ENCODE results near the gene PTCH1.

PTCH1 gene

DNA sequence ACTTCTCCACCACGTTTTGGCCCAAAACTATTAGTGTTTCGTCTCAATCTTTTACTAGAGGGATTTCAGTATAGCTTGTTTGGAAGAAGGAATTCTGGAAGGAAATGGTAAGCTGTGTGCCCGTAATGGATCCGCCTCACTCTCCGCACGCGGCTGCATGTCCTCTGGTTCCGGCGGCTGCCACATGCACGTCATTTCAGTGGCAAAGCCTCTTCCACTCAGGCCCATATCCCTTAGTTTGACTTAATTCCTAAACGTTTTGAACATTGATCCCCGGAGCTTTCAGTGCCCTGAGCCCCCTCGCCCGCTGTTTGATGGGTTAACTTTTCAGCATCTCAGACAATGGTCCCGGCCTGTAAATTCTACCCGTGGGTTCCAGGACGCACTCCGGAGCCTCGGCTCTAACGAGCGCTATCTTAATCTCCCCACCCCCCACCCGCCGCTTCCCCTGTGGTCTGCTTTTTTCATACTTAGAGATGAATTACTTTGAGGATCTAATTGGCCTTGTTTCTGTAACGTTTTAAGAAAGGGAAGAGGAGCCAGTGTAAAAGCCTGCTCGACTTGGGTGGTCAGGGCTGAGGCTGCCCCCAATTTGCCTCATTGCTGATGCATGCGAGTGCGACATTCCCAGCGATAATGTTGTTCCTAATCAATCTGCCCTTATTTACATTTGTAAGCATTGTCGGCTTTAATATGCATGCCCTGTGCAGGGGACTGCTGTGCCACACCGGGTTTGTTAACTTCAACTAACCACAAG is 4.6 kb downstream of the PTCH1 start:
- no peak for DNase-seq

DNA sequence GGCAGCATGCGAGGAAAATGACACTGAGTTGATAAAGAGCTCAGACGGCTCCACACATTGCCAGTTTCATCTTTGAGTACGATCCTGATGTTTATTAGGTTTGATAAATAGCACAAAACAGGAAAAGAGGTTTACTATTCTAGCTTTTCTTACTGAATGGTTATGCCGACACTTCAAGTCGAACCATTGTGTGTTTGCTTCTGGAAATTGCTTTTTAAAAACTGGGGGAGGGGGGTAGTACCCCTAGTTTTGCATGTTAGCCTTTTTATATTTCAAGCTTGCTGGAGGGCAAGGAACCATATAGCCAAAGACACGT is 5.2 kb downstream of the PTCH1 start:
- no peak for DNase-seq

DNA sequence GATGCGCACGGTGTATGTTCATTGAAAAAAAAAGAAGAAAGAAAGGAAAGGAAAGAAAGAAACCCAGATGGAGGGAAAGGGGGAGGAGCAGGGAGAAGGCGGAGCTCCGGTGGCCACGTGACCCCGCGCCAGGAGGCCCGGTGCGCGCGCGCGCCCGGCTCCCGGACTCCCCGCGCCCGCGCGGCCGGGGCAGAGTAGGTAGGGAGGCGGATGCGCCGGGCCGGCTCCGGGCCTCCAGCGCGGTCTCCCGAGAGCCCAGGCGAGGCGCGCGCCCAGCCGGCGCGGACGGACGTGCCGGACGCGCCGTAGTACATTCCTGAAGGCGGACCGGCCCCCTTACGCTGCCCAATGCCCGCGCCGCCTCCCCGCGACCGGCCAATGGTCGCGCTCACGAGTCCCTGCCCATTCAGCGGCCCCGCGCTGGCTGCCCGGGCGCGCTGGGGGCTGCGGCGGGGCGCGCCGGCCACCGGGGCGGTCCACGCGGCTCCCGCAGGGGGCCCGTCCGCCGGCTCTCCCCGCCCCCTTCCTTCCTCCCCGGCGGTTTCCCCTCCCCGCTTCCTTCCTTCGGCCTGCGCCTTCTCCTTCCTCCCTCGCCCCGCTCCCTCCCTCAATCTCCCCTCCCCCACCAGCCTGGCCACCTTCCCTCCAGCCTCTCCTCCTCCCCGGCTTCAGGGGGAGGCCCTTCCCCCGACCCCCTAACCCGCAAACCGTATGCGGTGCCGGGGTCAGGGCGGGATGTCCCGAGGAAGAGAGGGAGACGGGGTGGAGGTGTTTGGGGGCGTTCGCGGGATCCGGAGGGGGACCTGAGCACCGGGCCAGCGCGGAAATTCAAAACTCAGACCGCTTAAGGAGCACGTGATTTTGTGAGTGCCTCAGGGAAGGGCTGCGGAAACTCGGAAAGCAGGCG is 5.8 kb downstream of the PTCH1 start:
- peak; percentile 76 for DNase-seq

DNA sequence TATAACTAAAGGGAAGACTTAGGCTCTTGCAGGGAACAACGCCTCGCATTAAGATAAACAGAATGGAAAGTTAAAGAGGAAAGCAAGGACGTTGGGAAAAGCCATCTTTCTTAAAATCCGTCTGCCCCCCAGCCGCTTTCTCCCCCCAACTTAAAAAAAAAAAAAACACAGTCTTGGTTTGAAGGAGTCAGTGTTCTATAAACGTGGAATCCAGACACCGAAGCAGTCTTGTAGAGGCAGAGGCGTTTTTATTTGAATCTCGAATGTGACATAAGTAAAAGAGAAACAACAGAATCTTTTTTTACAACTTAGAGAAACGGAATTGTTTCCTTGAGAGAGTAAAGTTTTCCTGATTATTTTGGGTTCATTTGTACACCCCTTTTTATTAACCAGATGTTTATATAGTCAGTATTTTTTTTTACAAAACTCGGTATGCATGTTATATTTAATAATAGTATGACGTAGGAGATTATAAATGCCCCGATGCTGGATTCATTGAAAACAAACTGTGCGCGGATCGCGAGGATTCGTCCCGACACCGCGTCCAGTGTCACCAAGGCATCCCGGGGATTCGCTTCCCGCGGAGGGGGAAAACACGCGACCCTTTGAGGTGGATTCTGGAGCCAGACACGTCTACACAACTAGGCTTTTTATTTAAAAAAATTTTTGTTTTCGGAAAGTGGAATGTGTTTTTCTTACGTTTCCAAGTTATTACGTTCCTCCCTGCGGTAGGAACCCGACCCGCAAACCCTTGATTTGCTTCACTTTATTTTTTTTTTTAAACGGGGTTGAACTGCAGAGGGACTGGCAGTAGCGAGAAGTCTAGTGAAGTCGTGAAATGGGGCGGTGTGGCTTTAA is 6.7 kb downstream of the PTCH1 start:
- DNase-seq, result no peak

DNA sequence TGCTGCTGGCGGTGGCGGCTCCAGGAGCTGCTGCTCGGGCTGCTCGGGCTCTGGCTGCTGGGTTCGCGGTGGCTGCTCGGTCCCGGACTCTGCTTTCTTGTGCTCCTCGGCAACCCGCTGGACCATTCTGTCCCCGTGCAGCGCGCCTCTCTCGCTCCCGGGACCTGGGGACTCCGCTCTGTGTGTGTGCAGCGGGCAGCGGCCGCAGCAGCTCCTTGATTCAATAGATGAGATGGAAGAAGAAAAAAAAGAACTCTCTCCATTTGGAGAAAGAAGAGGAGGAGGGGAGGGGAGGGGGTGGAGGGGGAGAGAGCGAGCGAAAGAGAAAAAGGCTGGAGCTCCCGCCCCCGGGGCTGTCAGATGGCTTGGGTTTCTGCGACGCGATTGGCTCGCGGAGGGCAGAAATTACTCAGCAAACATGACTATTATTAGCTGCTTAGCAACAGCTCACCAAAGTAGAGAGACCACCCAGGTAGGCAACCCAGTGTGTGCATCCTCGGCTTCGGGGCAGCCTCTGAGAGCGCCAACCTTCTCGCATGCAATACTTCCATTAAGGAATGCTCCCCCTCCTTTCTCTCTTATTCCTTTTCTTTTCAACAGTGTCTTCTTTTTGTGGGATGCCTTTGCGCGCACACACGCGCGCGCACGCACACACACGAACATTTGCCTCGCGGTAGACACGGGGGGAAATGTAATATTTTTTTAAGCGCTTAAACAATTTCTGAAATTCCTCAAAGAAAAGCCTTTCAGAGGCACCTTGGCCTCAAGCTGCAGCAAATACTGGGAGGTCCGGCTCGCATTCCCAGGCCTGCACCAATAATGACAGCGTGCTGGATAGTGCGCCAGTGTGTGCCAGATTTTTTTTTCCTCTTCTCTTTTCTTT is 7.6 kb downstream of the PTCH1 start:
- DNase-seq, result peak; percentile 93

DNA sequence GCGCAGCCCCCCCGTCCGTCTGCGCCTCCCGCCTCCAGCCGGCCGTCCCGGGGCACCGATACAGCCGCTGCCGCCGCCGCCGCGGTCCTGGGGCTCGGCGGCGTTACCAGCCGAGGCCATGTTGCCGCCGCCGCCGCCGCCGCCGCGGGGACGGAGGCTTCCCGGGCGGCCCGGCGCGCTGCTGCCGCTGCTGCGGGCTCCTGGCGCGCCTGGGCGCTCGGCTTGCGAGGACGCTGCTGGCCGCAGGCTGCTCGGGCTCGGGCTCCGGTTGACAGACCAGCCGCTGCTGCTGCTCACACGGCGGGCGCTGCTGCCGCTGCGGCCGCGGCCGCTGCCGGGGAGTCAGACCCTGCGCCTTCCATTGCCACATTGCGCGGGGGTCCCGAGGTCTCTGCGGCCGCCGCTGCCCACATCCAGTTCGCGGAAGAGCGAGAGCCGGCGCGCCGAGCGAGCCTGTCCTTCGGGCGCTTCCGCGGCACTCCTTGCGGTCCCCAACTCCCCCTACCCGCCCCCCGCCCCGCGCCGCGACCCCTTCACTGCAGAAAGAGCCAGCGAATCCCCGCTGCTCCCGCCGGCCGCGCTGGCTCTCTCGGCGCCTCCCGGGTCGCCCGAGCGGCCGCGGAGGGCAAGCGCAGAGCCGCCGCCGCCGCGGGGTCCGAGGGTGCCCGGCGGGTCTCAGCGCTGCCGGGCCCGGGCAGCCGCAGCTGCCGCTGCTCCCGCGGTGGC is 8.4 kb downstream of the PTCH1 start:
- no peak for DNase-seq

DNA sequence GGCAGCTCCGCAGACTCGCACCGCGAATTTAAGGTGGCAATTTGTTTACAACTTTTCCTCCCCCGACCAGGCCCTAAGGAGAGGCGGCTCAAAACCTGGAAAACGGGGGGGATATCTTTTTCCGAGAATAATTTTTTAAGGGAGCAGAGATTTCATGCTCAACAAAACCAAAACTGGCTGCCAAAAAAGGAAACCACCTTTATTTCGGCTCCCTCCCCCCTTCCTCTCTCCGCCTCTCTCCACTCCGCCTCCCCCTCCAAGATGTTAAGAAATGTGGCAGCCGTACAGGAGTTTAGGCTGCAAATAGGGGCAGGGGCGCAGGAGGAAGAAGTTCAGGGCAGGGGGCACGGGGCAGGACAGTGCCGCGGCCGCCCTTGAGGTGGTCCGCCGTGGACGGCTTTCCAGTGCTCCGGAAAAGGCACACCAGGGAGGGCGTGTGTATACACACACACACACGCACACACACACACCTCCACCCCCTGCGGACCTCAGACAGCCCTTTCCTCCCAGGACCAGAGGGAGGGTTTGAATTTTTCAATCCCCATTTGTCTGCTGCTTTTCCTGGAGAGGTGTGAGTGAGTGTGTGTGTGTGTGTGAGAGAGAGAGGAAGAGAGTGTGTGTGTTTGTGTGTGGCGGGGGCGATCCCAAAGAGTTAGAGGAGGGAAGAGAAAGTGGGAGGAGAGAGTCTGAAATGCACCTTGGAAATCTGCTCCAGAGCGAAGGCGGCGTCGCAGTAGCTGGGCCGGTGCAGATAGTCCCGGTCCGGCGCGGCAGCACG is 9.1 kb downstream of the PTCH1 start:
- DNase-seq, result no peak

DNA sequence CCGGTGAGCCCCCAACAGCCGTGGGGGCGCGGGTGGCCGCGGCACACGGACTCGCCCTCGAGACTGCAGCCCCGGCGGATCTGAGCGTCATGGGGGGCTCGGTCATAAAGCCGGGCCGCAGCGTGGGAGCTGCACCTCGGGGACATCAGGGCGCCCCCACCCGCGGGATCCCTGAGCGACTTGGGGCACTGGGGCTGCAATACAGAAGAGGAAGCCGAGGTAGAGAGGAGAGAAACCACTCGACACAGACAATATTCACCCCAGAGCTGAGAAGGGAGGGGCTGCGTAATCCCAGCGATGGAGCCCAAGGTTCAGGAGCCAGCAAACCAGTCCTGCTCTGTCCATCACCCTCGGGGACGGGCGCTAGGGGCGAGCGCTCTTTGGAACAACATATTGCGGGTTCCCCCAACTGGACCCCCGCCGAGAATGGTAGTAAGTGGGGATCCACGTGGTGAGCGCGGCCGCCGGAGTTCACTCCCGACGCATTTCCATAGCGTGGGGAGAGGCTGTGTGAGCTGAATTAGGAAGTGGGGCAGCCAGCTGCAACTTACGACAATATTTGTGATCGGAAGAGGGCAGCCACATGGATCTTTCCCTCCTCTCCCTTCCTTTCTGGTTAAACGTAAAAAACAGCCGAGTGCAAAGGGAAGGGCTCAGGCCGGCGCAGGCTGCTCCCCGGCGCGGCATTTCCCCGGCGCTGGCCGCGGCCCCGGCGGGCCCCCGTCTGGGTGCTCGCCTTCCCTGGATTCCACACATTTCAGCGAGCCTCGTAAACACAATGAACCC is 9.9 kb downstream of the PTCH1 start:
- DNase-seq, result no peak

DNA sequence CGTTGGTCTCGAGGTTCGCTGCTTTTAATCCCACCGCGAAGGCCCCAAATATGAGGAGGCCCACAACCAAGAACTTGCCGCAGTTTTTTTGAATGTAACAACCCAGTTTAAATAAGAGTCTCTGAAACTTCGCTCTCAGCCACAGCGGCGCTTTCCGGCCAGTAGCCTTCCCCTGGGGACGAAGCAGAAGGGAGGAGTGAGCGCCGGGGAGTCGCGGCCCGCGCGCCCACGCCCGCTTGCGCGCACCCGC is 10.4 kb downstream of the PTCH1 start:
- DNase-seq, result no peak

DNA sequence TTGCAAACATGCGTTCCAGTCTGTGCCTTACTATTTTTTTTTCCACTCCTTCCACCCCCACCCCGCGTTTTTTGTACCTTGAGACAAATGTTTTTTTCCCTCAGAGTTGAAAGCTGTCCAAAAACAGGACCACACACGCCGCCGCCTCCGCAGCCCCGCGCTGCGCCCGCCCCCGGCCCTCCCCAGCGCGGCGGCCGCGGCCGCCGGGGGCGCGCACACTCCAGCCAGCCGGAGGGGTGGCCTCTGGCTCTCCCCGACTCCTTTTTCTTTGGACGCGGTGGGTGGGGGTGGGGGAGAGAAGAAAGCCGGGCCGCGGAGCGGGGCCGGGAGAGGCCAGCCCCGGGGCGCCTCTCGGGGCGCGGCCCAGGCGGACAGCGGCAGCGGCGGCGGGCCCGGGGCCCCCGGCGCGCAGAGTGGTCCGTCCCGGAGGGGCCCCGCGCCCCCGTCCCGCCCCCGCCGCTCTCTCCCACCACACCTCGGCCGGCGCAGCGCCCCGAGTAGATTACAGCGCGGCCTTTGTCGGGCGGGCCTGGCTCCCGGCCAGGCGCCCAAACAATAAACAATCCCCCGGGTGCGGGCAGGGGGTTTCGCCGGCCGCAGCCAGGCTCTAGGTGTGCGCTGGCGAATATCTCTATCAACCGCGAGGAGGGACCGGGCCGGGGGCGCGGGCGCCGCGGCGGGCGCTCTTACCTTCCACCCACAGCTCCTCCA is 10.9 kb downstream of the PTCH1 start:
- DNase-seq, result no peak

DNA sequence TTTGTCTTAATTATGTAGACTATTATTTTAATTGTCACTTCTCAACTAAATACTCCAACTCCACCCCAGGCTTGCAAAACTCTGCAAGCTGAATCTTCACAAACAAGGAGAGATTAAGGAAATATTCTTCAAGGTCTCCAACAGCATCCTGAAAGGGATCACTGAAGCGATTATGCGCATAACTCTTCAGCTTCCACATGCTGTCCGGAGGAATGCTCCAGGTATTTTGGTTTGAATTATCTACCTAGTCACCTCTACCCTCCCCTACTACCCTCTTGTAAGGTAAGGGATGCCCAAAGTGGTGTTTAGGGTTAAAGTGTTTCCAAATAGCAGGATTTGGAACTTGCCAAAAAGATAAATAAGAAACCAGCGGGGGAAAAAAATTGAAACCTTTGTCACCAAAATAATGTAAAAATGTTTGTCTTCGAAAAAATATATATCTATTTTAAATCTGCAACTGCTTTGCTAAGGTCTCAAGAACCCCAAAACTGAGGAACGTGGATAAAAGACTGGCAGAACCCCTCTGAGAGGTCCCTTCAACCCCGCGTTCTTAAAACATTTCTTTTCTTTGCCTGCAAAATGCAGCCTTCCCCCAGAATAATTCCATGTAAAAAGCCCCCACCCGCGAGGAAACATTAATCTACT is 11.6 kb downstream of the PTCH1 start:
- no peak for DNase-seq

DNA sequence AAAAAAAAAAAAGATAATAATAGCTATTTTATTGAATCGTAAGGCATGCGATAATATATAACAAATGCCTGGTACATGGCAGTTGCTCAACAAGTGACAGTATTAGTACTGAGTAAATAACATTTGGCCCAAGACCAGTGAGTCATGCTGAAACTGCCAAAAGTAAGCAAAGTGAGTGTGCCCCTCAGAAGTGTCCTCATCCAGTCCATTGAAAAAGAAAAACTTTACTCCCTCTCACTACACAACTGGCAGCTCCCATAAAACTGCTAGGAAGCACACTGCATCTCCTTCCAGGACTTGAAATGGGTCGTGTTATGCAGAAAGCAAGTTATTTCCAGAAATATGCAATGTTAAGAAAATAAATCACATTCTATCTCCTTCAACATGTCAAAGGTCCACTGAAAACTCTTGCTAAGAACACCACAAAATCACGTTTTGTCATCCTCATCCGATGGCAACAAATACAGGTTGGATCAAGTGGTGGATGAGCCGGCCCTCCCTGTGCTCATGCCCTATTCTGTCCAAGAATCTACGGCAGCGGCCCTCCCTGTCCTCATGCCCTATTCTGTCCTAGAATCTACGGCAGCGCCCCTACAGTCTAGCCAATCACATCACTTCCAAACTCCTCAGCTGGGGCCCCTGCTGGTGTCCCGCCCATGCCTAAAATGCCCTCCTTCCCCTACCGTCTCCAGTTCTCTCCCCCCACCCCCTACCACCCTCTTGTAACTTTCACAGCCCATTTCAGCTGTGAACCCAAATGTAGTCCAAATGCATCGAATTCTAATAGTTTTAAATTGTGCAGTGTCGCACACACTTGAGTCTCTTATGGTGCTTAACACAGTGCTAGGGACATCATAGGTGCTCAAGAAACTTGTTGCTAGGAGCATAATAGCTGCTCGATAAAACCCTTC is 12.5 kb downstream of the PTCH1 start:
- no peak for DNase-seq

DNA sequence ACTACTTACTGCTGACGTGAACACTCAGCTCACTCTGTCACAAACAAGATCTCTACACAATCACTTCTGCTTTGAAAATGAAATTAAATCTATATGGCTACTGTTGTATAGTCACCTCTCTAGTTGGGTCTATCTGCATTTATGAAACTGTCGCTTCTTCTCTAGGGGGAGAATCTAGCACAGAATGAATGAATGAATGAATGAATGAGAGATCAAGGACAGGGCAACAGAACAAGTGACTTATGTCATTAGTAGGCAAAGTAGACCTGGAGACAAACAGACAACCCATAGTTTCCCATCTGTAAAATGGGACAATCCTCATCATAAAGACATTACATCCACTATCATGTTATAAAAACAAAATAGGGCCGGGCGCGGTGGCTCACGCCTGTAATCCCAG is 13.4 kb downstream of the PTCH1 start:
- DNase-seq, result no peak

DNA sequence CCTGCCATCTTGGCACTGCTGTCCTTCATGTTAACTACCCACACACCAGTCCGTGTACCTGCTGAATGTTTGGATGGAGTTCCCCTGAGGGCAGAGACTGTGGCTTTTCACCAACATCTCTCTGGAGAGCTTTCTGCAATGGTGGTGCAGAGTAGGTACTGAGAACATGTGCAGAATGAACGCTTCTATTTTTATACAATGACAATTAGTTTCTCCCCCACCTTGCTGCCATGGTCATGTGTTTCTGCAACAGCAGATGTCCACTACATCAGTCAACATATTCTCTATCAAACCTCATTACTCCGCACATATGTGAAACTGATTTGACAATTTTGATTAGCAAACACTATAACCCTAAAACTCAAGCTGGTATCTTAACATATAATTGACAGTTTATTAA is 14.5 kb downstream of the PTCH1 start:
- DNase-seq, result no peak

DNA sequence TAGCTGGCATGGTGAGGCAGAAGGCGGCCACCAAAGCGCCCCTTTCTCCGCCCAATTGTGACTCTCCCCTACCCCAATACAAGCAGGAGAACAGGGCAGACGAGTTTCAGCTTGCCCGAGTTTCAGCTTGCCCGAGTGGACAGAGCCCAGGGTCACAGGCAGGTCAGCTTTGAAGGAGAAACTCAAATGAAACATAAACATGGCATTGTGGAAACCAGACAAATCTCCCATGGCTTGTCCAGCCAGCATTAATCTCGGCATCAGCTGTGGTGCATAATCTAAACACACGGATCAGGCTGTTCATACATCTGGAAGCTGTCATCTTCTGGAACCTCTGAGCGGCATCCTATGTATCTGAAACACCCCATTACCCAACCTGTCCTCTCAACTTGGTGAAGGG is 16.9 kb downstream of the PTCH1 start:
- no peak for DNase-seq

DNA sequence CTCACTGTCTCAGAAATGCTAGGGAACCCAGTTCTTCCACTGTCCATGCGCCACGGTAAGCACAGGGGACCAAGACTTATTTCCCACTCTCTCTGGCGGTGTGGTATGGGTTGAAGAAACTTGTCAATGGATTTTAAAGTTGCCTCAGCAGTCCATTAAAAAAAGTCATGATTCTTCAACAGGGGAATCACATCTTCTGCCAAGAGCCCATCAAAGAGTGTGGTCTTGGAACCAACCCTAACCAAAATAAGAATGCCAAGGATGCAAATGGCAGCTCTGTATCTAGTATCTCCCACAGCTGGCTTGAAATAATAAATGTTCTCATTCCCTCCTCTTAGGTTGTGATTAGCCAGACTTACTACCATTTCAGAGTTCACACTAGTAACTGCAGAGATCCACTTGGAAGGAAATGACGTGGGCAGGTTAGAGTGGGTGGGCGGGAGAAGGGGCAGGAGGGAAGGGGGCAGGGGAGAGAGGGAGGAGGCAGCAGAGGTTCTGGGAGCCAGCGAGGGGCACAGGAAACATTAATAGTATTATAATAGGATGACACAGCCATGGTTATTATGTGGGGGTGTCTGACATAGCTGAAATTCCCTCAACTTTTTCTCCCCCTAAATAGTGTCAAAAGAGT is 17.6 kb downstream of the PTCH1 start:
- no peak for DNase-seq

DNA sequence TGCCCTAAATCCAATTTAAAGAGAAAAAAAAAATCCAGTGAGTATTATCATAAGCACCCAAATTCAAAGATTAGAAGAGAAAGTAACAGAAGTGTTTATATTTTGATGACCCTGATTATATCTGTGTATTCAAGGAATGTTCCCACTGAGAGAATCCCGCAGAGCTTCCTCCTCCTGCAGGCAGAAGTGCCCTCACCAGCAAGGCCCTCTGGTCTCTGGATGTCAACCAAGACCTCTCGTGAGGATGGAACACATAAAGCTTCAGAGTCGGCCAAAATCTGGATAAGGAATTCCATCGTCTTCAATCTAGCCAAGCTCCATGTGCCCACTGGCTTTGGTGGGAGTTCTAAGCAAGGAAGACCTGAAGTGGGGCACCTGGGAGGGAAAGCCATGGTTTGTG is 18.1 kb downstream of the PTCH1 start:
- no peak for DNase-seq

DNA sequence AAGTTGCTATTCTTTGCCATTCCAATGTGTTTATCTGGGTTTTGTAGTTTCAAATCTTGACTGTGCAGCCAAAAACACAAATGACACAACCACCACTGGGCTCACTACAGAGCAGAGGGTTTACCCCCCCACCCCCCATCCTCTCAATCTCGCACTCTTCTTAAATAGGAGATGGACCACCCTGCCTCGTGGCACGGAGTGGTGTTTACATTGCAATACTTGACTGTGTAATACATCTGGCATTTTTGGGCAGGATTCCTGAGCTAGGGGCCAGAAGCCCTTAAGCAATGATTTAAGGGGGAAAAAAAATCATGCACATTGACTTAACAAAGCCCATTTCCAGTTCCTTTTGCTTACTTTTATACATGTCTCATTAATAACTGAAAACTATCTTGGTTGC is 19.0 kb downstream of the PTCH1 start:
- DNase-seq, result no peak

Data from NCI-H2081 treated with DMSO at 0.1 percent for 48 hours (cell line).